OCI-LY1 (cell line): Measurements from ENCODE around the gene REV3L.

ENCODE experiments used
- H2AFZ ChIP-seq: fragments of 200-600 bp; sonication (generic), shearing (Covaris generic); 2 replicates; pipeline ENCODE4 v1.6.0; 2014; ENCODE audit warnings: antibody characterized with exemption, mild to moderate bottlenecking, low read length
- H3F3A ChIP-seq: fragments of 200-600 bp; sonication (generic), shearing (Covaris generic); 2 replicates; pipeline ENCODE4 v1.6.0; 2014; ENCODE audit warnings: mild to moderate bottlenecking, antibody characterized with exemption, low read length, moderate library complexity; ENCODE audit not compliant: insufficient read depth
- H3K27ac ChIP-seq: fragments of 200-600 bp; sonication (generic); 2 replicates; pipeline ENCODE4 v1.5.1; 2014; ENCODE audit warnings: low read length, mixed run types, mild to moderate bottlenecking, low read depth; ENCODE audit not compliant: poor library complexity, severe bottlenecking
- H3K27me3 ChIP-seq: fragments of 200-600 bp; sonication (generic); 2 replicates; pipeline ENCODE4 v1.6.0; 2014; ENCODE audit warnings: antibody characterized with exemption, mild to moderate bottlenecking, low read length, moderate library complexity; ENCODE audit not compliant: insufficient read depth
- H3K36me3 ChIP-seq: fragments of 200-600 bp; sonication (generic); 2 replicates; pipeline ENCODE4 v1.6.1; 2014; ENCODE audit warnings: mild to moderate bottlenecking, antibody characterized with exemption, low read length, moderate library complexity, mixed read lengths; ENCODE audit not compliant: insufficient read depth
- H3K4me1 ChIP-seq: fragments of 200-600 bp; sonication (generic); 2 replicates; pipeline ENCODE4 v1.5.1; 2014; ENCODE audit warnings: mild to moderate bottlenecking, low read length, moderate library complexity; ENCODE audit not compliant: insufficient read depth, severe bottlenecking
- H3K4me2 ChIP-seq: fragments of 200-600 bp; sonication (generic), shearing (Covaris generic); 2 replicates; pipeline ENCODE4 v1.6.1; 2014; ENCODE audit warnings: low read length
- H3K4me3 ChIP-seq: fragments of 200-600 bp; sonication (generic); 2 replicates; pipeline ENCODE4 v1.5.1; 2014; ENCODE audit warnings: low read length, low read depth, mild to moderate bottlenecking, mixed read lengths; ENCODE audit not compliant: poor library complexity, severe bottlenecking
- H3K79me2 ChIP-seq: fragments of 200-600 bp; shearing (Covaris generic); 2 replicates; pipeline ENCODE4 v1.6.1; 2016; ENCODE audit warnings: mixed run types, low read length, mixed read lengths; ENCODE audit not compliant: insufficient read depth
- H3K9ac ChIP-seq: fragments of 200-600 bp; sonication (generic), shearing (Covaris generic); 2 replicates; pipeline ENCODE4 v1.6.1; 2014; ENCODE audit warnings: mild to moderate bottlenecking, low read length, mixed read lengths
- H3K9me2 ChIP-seq: fragments of 200-600 bp; sonication (generic), shearing (Covaris generic); 2 replicates; pipeline ENCODE4 v1.6.1; 2014; ENCODE audit warnings: low read depth, mild to moderate bottlenecking, low read length, mixed read lengths
- H3K9me3 ChIP-seq: fragments of 200-600 bp; shearing (Covaris generic); 2 replicates; pipeline ENCODE4 v1.6.1; 2014; ENCODE audit warnings: low read length, mixed read lengths
- H4K20me1 ChIP-seq: fragments of 200-600 bp; sonication (generic), shearing (Covaris generic); 2 replicates; pipeline ENCODE4 v1.6.0; 2016; ENCODE audit warnings: mild to moderate bottlenecking, low read length; ENCODE audit not compliant: insufficient read depth
- EZH2 ChIP-seq: fragments of 200-600 bp; sonication (generic), shearing (Covaris generic); IDR thresholded peaks from 2 replicates; pipeline ENCODE4 v1.8.0; 2017; ENCODE audit warnings: borderline replicate concordance, mixed run types, mild to moderate bottlenecking, antibody characterized with exemption, low read length, moderate library complexity, mixed read lengths
- TF ChIP-seq, protein P1 (sequence below): fragments of 200-600 bp; sonication (generic), shearing (Covaris generic); IDR thresholded peaks from 2 replicates; pipeline ENCODE4 v1.5.1; 2017; ENCODE audit warnings: mild to moderate bottlenecking, antibody characterized with exemption, low read length, moderate library complexity, mixed read lengths

REV3L gene

DNA sequence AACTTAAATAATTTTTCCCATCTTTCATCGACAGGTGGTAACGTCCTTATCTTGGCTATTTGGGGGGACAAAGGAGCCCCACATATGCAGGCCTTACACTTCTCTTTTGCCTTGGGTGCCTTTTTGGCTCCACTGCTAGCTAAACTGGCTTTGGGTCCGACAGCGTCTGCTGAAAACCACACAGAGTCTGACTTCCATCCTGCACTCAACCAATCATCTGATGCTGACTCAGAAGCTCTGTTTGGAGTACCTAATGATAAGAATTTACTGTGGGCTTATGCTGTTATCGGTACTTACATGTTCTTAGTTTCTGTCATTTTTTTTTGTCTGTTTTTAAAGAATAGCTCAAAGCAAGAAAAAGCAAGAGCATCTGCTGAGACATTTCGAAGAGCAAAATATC is 217.2 kb downstream of the REV3L start:
- H3K4me2 ChIP-seq = no peak overlapping the region
- H3K9ac ChIP-seq = no peak overlapping the region
- H3K36me3 ChIP-seq = peaks cover 74% of the 10 kb centered on the region
- TF ChIP-seq, protein P1, sequence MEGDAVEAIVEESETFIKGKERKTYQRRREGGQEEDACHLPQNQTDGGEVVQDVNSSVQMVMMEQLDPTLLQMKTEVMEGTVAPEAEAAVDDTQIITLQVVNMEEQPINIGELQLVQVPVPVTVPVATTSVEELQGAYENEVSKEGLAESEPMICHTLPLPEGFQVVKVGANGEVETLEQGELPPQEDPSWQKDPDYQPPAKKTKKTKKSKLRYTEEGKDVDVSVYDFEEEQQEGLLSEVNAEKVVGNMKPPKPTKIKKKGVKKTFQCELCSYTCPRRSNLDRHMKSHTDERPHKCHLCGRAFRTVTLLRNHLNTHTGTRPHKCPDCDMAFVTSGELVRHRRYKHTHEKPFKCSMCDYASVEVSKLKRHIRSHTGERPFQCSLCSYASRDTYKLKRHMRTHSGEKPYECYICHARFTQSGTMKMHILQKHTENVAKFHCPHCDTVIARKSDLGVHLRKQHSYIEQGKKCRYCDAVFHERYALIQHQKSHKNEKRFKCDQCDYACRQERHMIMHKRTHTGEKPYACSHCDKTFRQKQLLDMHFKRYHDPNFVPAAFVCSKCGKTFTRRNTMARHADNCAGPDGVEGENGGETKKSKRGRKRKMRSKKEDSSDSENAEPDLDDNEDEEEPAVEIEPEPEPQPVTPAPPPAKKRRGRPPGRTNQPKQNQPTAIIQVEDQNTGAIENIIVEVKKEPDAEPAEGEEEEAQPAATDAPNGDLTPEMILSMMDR = no peak
- no peak for TF ChIP-seq EZH2
- H3K4me3 ChIP-seq = no peak overlapping the region
- H3K9me3 ChIP-seq = no peaks in the 10 kb centered on the region; the same call in 1 of the 2 replicates
- H3K27ac ChIP-seq = no peak overlapping the region
- peaks cover 10% of the 10 kb centered on the region for H3K79me2 ChIP-seq
- H4K20me1 ChIP-seq = no peaks in the 10 kb centered on the region
- H2AFZ ChIP-seq = no peak overlapping the region
- no peaks in the 10 kb centered on the region for H3K27me3 ChIP-seq
- peaks cover 5% of the 10 kb centered on the region for H3K4me1 ChIP-seq
- no peaks in the 10 kb centered on the region for H3F3A ChIP-seq
- H3K9me2 ChIP-seq = no peaks in the 10 kb centered on the region

DNA sequence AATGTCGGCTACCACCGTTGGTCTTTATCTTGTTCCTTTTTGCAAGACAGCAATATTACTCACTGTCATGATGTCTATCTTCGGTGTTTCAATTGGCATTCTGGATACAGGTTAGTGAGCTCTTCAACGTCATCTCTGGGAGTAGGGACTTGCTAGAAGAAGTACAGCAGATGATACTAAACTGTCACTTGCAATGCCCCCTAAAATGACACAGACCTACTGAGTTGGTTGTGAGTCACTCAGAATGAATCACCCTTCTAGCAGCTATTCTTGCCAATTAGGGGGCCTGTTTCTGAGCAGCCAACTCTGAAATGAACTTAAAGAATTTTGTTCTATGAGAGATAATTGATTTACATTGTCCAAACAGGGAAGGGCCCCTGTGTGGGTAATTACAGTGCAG is 219.2 kb downstream of the REV3L start:
- Histone ChIP-seq H3K9ac (no peak overlapping the region), H3K79me2 (peaks cover 23% of the 10 kb centered on the region), H3K27ac (no peak overlapping the region), H3K36me3 (peaks cover 58% of the 10 kb centered on the region), H3F3A (no peaks in the 10 kb centered on the region), H2AFZ (no peak overlapping the region), H3K4me1 (peaks cover 14% of the 10 kb centered on the region), H3K9me2 (no peaks in the 10 kb centered on the region), H4K20me1 (no peaks in the 10 kb centered on the region), H3K4me2 (no peak overlapping the region), H3K9me3 (no peaks in the 10 kb centered on the region), H3K27me3 (no peaks in the 10 kb centered on the region), H3K4me3 (no peak overlapping the region)
- TF ChIP-seq, protein P1 = no peak

DNA sequence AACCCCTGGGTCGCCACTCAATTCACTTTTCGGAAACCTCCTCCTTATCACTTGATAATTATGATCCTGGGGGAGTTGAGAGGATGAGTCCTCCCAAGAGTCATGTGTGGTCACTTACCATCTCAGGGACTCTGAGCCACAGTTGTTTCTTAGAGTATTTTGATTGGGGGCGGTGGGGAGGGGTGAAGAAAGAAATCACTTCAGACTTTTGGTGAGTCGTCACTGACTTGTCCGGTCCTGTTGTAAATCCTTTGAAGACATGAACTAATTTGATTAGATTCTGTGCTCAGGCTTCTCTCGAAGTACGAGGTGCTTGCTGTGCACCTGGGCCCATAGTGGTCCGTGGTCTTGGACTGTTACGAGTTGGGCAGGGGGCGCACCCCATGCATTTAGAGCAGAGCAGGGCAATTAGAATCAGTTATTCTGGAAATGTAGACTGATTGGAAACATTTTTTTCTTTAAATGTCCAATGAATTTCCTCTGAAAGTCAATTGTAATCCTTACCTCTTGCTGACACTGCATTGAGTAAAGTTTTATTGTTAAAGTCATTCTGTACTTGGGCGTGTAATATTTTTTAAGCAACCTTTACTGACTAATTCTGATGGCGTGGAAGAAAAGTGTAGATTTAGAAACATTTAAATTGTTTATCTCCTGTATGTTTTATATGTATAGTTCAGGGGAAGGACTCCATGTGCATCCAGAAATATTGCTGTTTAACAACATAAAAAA is 222.3 kb downstream of the REV3L start:
- Histone ChIP-seq H3K27me3 (no peaks in the 10 kb centered on the region), H3K4me3 (peak overlapping the region; percentile 90), H2AFZ (no peak overlapping the region), H3K9ac (peak overlapping the region; percentile 92; the same call in 1 of the 2 replicates), H3K4me2 (peak overlapping the region; percentile 62), H3K9me2 (no peaks in the 10 kb centered on the region), H3F3A (no peaks in the 10 kb centered on the region), H3K36me3 (peaks cover 27% of the 10 kb centered on the region), H3K9me3 (no peaks in the 10 kb centered on the region), H3K4me1 (peaks cover 19% of the 10 kb centered on the region), H3K27ac (peak overlapping the region; percentile 9), H3K79me2 (peaks cover 18% of the 10 kb centered on the region), H4K20me1 (no peaks in the 10 kb centered on the region)
- TF ChIP-seq, protein P1 = no peak
- TF ChIP-seq EZH2 = no peak
